Fibroblast of villous mesenchyme (primary cell): Measurements from ENCODE around the gene LPAR2. TPM values are rescaled to one million over a fixed set of nuclear protein-coding genes. Genes with fewer than 3 reads are reported as not detected.

Source experiments
- DNase-seq: peaks from one replicate; pipeline ENCODE4 v3.0.0-alpha.2; 2010; ENCODE audit warnings: low read depth
- H3K4me3 ChIP-seq: 2 replicates; pipeline ENCODE4 v1.5.1; 2011; ENCODE audit warnings: low read depth, mild to moderate bottlenecking, low read length
- CTCF ChIP-seq: IDR thresholded peaks from 2 replicates; pipeline ENCODE4 v1.5.1; 2012; ENCODE audit warnings: low read depth, mild to moderate bottlenecking, low read length; ENCODE audit not compliant: insufficient read depth
- total RNA-seq: library from RNA; depleted of rRNA; stranded (reverse); fragments of >200 nt; gene quantifications from 2 replicates; pipeline ENCODE4 v1.2.3, GENCODE V29; 2012

Gene LPAR2
- total RNA-seq, 1 donor = 0.86 TPM

GRCh38 chr19:19581391-19581790 is 46.6 kb downstream of the LPAR2 start:
- TF ChIP-seq CTCF = no peak
- no peak overlapping the region for H3K4me3 ChIP-seq
- no peak for DNase-seq

- TF ChIP-seq CTCF = no peak
- no peak for DNase-seq
Observed at GRCh38 chr19:19580418-19580817, 47.6 kb downstream of the LPAR2 start.

GRCh38 chr19:19579533-19580361 is 48.3 kb downstream of the LPAR2 start:
- no peak overlapping the region for H3K4me3 ChIP-seq
- no peak for DNase-seq
- TF ChIP-seq CTCF = no peak

More at GRCh38 chr19:19580418-19580817, 47.6 kb downstream of the LPAR2 start:
- H3K4me3 ChIP-seq = no peak overlapping the region

- no peak for DNase-seq
- no peak overlapping the region for H3K4me3 ChIP-seq
- no peak for TF ChIP-seq CTCF
Observed at GRCh38 chr19:19578252-19578651, 49.8 kb downstream of the LPAR2 start.

GRCh38 chr19:19575411-19575810 is 52.6 kb downstream of the LPAR2 start:
- no peak for DNase-seq
- TF ChIP-seq CTCF = no peak
- no peak overlapping the region for H3K4me3 ChIP-seq

Other genes starting within 250 kb of the LPAR2 start
- 44.5 and 57.0 TPM in 2 replicates for gene GATAD2A, start 222.5 kb downstream of the LPAR2 start, total RNA-seq
- 1.3 and 2.3 TPM in 2 replicates for gene TSSK6, start 112.7 kb downstream of the LPAR2 start, total RNA-seq
- 199 and 205 TPM in 2 replicates for gene NDUFA13, start 112.0 kb downstream of the LPAR2 start, total RNA-seq
- 0.43 and 0.64 TPM in 2 replicates for gene YJEFN3, start 99.3 kb downstream of the LPAR2 start, total RNA-seq
- under 0.01 and 0.43 TPM in 2 replicates for gene CILP2, start 90.0 kb downstream of the LPAR2 start, total RNA-seq
- gene PBX4, start 9.5 kb downstream of the LPAR2 start, total RNA-seq = 0.64 and 1.7 TPM in 2 replicates
- gene GMIP, start 15.4 kb upstream of the LPAR2 start, total RNA-seq = 5.6 and 6.8 TPM in 2 replicates
- 35.8 and 44.9 TPM in 2 replicates for gene ATP13A1, start 35.5 kb upstream of the LPAR2 start, total RNA-seq
- gene ZNF101, start 40.6 kb upstream of the LPAR2 start, total RNA-seq = 5.5 and 5.6 TPM in 2 replicates
- 4.2 and 7.8 TPM in 2 replicates for gene ZNF14, start 104.9 kb upstream of the LPAR2 start, total RNA-seq
- 7.3 and 7.7 TPM in 2 replicates for gene ZNF506, start 193.5 kb upstream of the LPAR2 start, total RNA-seq
- 2.3 and 5.6 TPM in 2 replicates for gene ZNF253, start 237.7 kb upstream of the LPAR2 start, total RNA-seq